ENCODE data around the gene SLC7A6. TPM values are rescaled to one million over a fixed set of nuclear protein-coding genes. Genes with fewer than 3 reads are reported as not detected.

The SLC7A6 gene
- total RNA-seq, 1 experiment from 2014 or later: 83.2 TPM

GRCh38 chr16:68236826-68237242 lies 27.5 kb upstream of the SLC7A6 start:
- Histone ChIP-seq H3K9me3 (ENCODE audit: low read length) (no peaks in the 10 kb centered on the region), H3K9me2 (replicated peaks; ENCODE audit: insufficient read depth, low read length) (no peaks in the 10 kb centered on the region), H3K4me1 (ENCODE audit: low read length) (peaks cover 17% of the 10 kb centered on the region), H2AFZ (ENCODE audit: low read length) (0 out of 2 replicates have a peak overlapping the region, but pooled peaks have one; percentile 51), H3K9ac (ENCODE audit: low read length) (peak overlapping the region; percentile 80), H4K20me1 (ENCODE audit: insufficient read depth, low read depth, low read length) (no peaks in the 10 kb centered on the region), H3K4me3 (ENCODE audit: low read length) (peak overlapping the region; percentile 77), H3K27ac (ENCODE audit: low read length) (peak overlapping the region; percentile 53; the same call in 1 of the 2 replicates), H3K79me2 (ENCODE audit: low read length) (no peaks in the 10 kb centered on the region), H3K36me3 (ENCODE audit: insufficient read depth, low read length) (no peaks in the 10 kb centered on the region), H3K4me2 (ENCODE audit: low read depth, low read length, poor library complexity, severe bottlenecking) (peak overlapping the region; percentile 91), H3K27me3 (ENCODE audit: low read length) (no peaks in the 10 kb centered on the region)
- DNase-seq: peak; percentile 64

GRCh38 chr16:68237243-68238028 lies 26.9 kb upstream of the SLC7A6 start:
- peaks cover 17% of the 10 kb centered on the region for H3K4me1 ChIP-seq (ENCODE audit: low read length)
- peak overlapping the region; percentile 77 for H3K4me3 ChIP-seq (ENCODE audit: low read length)
- no peaks in the 10 kb centered on the region for H3K27me3 ChIP-seq (ENCODE audit: low read length)
- H3K4me2 ChIP-seq (ENCODE audit: low read depth, low read length, poor library complexity, severe bottlenecking): peak overlapping the region; percentile 91
- peak; percentile 99 for DNase-seq
- H2AFZ ChIP-seq (ENCODE audit: low read length): 0 out of 2 replicates have a peak overlapping the region, but pooled peaks have one; percentile 72
- no peaks in the 10 kb centered on the region for H3K36me3 ChIP-seq (ENCODE audit: insufficient read depth, low read length)
- no peaks in the 10 kb centered on the region for H3K79me2 ChIP-seq (ENCODE audit: low read length)
- H3K27ac ChIP-seq (ENCODE audit: low read length): peak overlapping the region; percentile 53; the same call in 1 of the 2 replicates
- H3K9me2 ChIP-seq (replicated peaks; ENCODE audit: insufficient read depth, low read length): no peaks in the 10 kb centered on the region
- H3K9ac ChIP-seq (ENCODE audit: low read length): peak overlapping the region; percentile 80
- no peaks in the 10 kb centered on the region for H3K9me3 ChIP-seq (ENCODE audit: low read length)
- no peaks in the 10 kb centered on the region for H4K20me1 ChIP-seq (ENCODE audit: insufficient read depth, low read depth, low read length)

GRCh38 chr16:68238029-68238345 lies 26.3 kb upstream of the SLC7A6 start:
- H3K36me3 ChIP-seq (ENCODE audit: insufficient read depth, low read length): no peaks in the 10 kb centered on the region
- H3K9me3 ChIP-seq (ENCODE audit: low read length): no peaks in the 10 kb centered on the region
- peak overlapping the region; percentile 77 for H3K4me3 ChIP-seq (ENCODE audit: low read length)
- DNase-seq: no peak
- peak overlapping the region; percentile 60 for H3K9ac ChIP-seq (ENCODE audit: low read length)
- H2AFZ ChIP-seq (ENCODE audit: low read length): 0 out of 2 replicates have a peak overlapping the region, but pooled peaks have one; percentile 72
- no peaks in the 10 kb centered on the region for H3K9me2 ChIP-seq (replicated peaks; ENCODE audit: insufficient read depth, low read length)
- no peaks in the 10 kb centered on the region for H4K20me1 ChIP-seq (ENCODE audit: insufficient read depth, low read depth, low read length)
- H3K79me2 ChIP-seq (ENCODE audit: low read length): no peaks in the 10 kb centered on the region
- no peaks in the 10 kb centered on the region for H3K27me3 ChIP-seq (ENCODE audit: low read length)
- peak overlapping the region; percentile 91 for H3K4me2 ChIP-seq (ENCODE audit: low read depth, low read length, poor library complexity, severe bottlenecking)
- H3K4me1 ChIP-seq (ENCODE audit: low read length): peaks cover 17% of the 10 kb centered on the region
- no peak overlapping the region for H3K27ac ChIP-seq (ENCODE audit: low read length)

GRCh38 chr16:68242085-68242484 lies 22.2 kb upstream of the SLC7A6 start:
- H3K4me3 ChIP-seq (ENCODE audit: low read length): no peak overlapping the region
- no peak overlapping the region for H3K9ac ChIP-seq (ENCODE audit: low read length)
- no peak for DNase-seq
- H3K27ac ChIP-seq (ENCODE audit: low read length): no peak overlapping the region
- no peaks in the 10 kb centered on the region for H3K9me3 ChIP-seq (ENCODE audit: low read length)
- no peak overlapping the region for H3K4me2 ChIP-seq (ENCODE audit: low read depth, low read length, poor library complexity, severe bottlenecking)
- H3K27me3 ChIP-seq (ENCODE audit: low read length): no peaks in the 10 kb centered on the region
- H3K36me3 ChIP-seq (ENCODE audit: insufficient read depth, low read length): no peaks in the 10 kb centered on the region
- H3K9me2 ChIP-seq (replicated peaks; ENCODE audit: insufficient read depth, low read length): no peaks in the 10 kb centered on the region
- H2AFZ ChIP-seq (ENCODE audit: low read length): no peak overlapping the region
- H3K79me2 ChIP-seq (ENCODE audit: low read length): peaks cover 15% of the 10 kb centered on the region
- H4K20me1 ChIP-seq (ENCODE audit: insufficient read depth, low read depth, low read length): no peaks in the 10 kb centered on the region
- peaks cover 28% of the 10 kb centered on the region for H3K4me1 ChIP-seq (ENCODE audit: low read length)

- H3K9me3 ChIP-seq (ENCODE audit: low read length): no peaks in the 10 kb centered on the region
- no peak overlapping the region for H3K4me3 ChIP-seq (ENCODE audit: low read length)
- H3K4me1 ChIP-seq (ENCODE audit: low read length): peaks cover 29% of the 10 kb centered on the region
- no peak for DNase-seq
- H4K20me1 ChIP-seq (ENCODE audit: insufficient read depth, low read depth, low read length): no peaks in the 10 kb centered on the region
- H3K9ac ChIP-seq (ENCODE audit: low read length): no peak overlapping the region
- no peaks in the 10 kb centered on the region for H3K9me2 ChIP-seq (replicated peaks; ENCODE audit: insufficient read depth, low read length)
- H3K4me2 ChIP-seq (ENCODE audit: low read depth, low read length, poor library complexity, severe bottlenecking): no peak overlapping the region
- H2AFZ ChIP-seq (ENCODE audit: low read length): no peak overlapping the region
- no peaks in the 10 kb centered on the region for H3K27me3 ChIP-seq (ENCODE audit: low read length)
- no peaks in the 10 kb centered on the region for H3K36me3 ChIP-seq (ENCODE audit: insufficient read depth, low read length)
- H3K79me2 ChIP-seq (ENCODE audit: low read length): peaks cover 22% of the 10 kb centered on the region
- H3K27ac ChIP-seq (ENCODE audit: low read length): no peak overlapping the region
These were observed 21.1 kb upstream of the SLC7A6 start for GRCh38 chr16:68242926-68243858.

- Histone ChIP-seq H3K4me2 (ENCODE audit: low read depth, low read length, poor library complexity, severe bottlenecking) (peak overlapping the region; percentile 93), H3K4me3 (ENCODE audit: low read length) (peak overlapping the region; percentile 93), H3K79me2 (ENCODE audit: low read length) (peaks cover 22% of the 10 kb centered on the region), H3K4me1 (ENCODE audit: low read length) (peaks cover 29% of the 10 kb centered on the region), H3K9me2 (replicated peaks; ENCODE audit: insufficient read depth, low read length) (no peaks in the 10 kb centered on the region), H3K27ac (ENCODE audit: low read length) (no peak overlapping the region), H4K20me1 (ENCODE audit: insufficient read depth, low read depth, low read length) (no peaks in the 10 kb centered on the region), H3K9me3 (ENCODE audit: low read length) (no peaks in the 10 kb centered on the region), H3K36me3 (ENCODE audit: insufficient read depth, low read length) (no peaks in the 10 kb centered on the region), H3K27me3 (ENCODE audit: low read length) (no peaks in the 10 kb centered on the region), H2AFZ (ENCODE audit: low read length) (peak overlapping the region; percentile 90), H3K9ac (ENCODE audit: low read length) (peak overlapping the region; percentile 85)
- DNase-seq: no peak
These were observed 19.8 kb upstream of the SLC7A6 start for GRCh38 chr16:68244481-68244902.

GRCh38 chr16:68244903-68245853 lies 19.1 kb upstream of the SLC7A6 start, which contains the start of gene PLA2G15:
Gene PLA2G15 (plus strand): TSS chr16:68245373. CDS start chr16:68245427, 54 bp downstream.
- Histone ChIP-seq H4K20me1 (ENCODE audit: insufficient read depth, low read depth, low read length) (no peaks in the 10 kb centered on the region), H3K36me3 (ENCODE audit: insufficient read depth, low read length) (no peaks in the 10 kb centered on the region), H3K4me3 (ENCODE audit: low read length) (peak within 1 kb of the TSS; percentile 93), H3K27ac (ENCODE audit: low read length) (no peak within 1 kb of the TSS), H3K4me1 (ENCODE audit: low read length) (peaks cover 29% of the 10 kb centered on the region), H2AFZ (ENCODE audit: low read length) (peak within 1 kb of the TSS; percentile 90), H3K9me2 (replicated peaks; ENCODE audit: insufficient read depth, low read length) (no peaks in the 10 kb centered on the region), H3K27me3 (ENCODE audit: low read length) (no peaks in the 10 kb centered on the region), H3K4me2 (ENCODE audit: low read depth, low read length, poor library complexity, severe bottlenecking) (peak within 1 kb of the TSS; percentile 93), H3K79me2 (ENCODE audit: low read length) (peaks cover 22% of the 10 kb centered on the region), H3K9me3 (ENCODE audit: low read length) (no peaks in the 10 kb centered on the region), H3K9ac (ENCODE audit: low read length) (peak within 1 kb of the TSS; percentile 85)
- peak; percentile 98 for DNase-seq

Data from Karpas-422 (cell line).